Transverse colon (tissue), 4 donors: ENCODE data around the gene STXBP5L. TPM values are rescaled to one million over a fixed set of nuclear protein-coding genes. Genes with fewer than 3 reads are reported as not detected.

Experiments used
- DNase-seq: peaks from one replicate; pipeline ENCODE4 v3.0.0-alpha.2; 2019
- H3K27ac ChIP-seq, 4 donors: fragments of 200-600 bp; sonication (generic); 2 replicates each; pipeline ENCODE4 v1.5.1; 2016 to 2018; ENCODE audit warnings: inconsistent platforms in 4 of 4
- H3K27me3 ChIP-seq: fragments of 200-600 bp; sonication (generic); 2 replicates; pipeline ENCODE4 v1.5.1; 2017; ENCODE audit warnings: inconsistent platforms
- H3K36me3 ChIP-seq, 4 donors: fragments of 200-600 bp; sonication (generic); 2 replicates each; pipeline ENCODE4 v1.5.1; 2017 to 2019; ENCODE audit warnings: inconsistent platforms in 4 of 4
- H3K4me1 ChIP-seq, 4 donors: fragments of 200-600 bp; sonication (generic); 2 replicates each; pipeline ENCODE4 v1.5.1; 2017 to 2020; ENCODE audit warnings: inconsistent platforms in 4 of 4
- H3K4me3 ChIP-seq, 4 donors: fragments of 200-600 bp; sonication (generic); 1 replicate in 1 of 4; 2 replicates in 3 of 4; pipeline versions ENCODE4 v1.5.1 to v1.6.1; 2017 to 2019; ENCODE audit warnings: inconsistent platforms in 4 of 4
- H3K9me3 ChIP-seq, 2 donors: fragments of 200-600 bp; sonication (generic); 2 replicates each; pipeline ENCODE4 v1.5.1; 2017 to 2019; ENCODE audit warnings: inconsistent platforms in 2 of 2
- EP300 ChIP-seq: sonication (generic); formaldehyde crosslinking; IDR thresholded peaks from one replicate; pipeline ENCODE4 v1.6.1; 2017; ENCODE audit warnings: antibody characterized with exemption, low read depth
- POLR2A ChIP-seq: fragments of 450-650 bp; IDR thresholded peaks from one replicate; pipeline ENCODE4 v1.6.1; 2016; ENCODE audit warnings: antibody characterized with exemption, mild to moderate bottlenecking, moderate library complexity
- POLR2AphosphoS5 ChIP-seq, 3 donors: sonication (generic); formaldehyde crosslinking; IDR thresholded peaks; one replicate each; pipeline ENCODE4 v1.6.1; 2016; ENCODE audit warnings: antibody characterized with exemption in 3 of 3
- WGBS, 2 donors: methylation state at CpG; one replicate each; pipeline ENCODE4 v1.1.5; 2018; ENCODE audit warnings: low coverage in 1 of 2; 5-methylcytosine and 5-hydroxymethylcytosine counted together
- in situ Hi-C, 4 donors: fragments of 200-750 bp; cut with MboI; loops; one replicate each; pipeline versions ENCODE4 v1.15.0 to v1.15.1; 2017; ENCODE audit warnings: low sequenced_read_pairs in 3 of 4, low pct_ligation_motif_present in 1 of 4, low pct_unique_long_range_greater_than_20kb in 1 of 4
- intact Hi-C: fragments of 100-400 bp; cut with DNase I; formaldehyde crosslinking; loops from one replicate; pipeline ENCODE4 v1.15.1; 2023; ENCODE audit warnings: low total_unique reads
- total RNA-seq, 4 donors: library from RNA; depleted of rRNA; stranded (reverse); fragments of >200 nt; gene quantifications; one replicate each; pipeline ENCODE4 v1.1.0, GENCODE V29; 2016
- TF ChIP-seq, protein P1 (sequence below), 5 experiments: fragments of 200-600 bp in 3 of 5; fragments of 450-650 bp in 2 of 5; sonication (generic) in 3 of 5; IDR thresholded peaks; 1 replicate in 2 of 5; 2 replicates in 3 of 5; pipeline ENCODE4 v1.5.1; 2016 to 2017; ENCODE audit warnings: antibody characterized with exemption in 5 of 5, inconsistent platforms in 3 of 5, mild to moderate bottlenecking in 2 of 5, moderate library complexity in 1 of 5

STXBP5L gene
- total RNA-seq, 4 donors from 2014 or later, result 0.40 to 9.4 (median 1.3) TPM

DNA sequence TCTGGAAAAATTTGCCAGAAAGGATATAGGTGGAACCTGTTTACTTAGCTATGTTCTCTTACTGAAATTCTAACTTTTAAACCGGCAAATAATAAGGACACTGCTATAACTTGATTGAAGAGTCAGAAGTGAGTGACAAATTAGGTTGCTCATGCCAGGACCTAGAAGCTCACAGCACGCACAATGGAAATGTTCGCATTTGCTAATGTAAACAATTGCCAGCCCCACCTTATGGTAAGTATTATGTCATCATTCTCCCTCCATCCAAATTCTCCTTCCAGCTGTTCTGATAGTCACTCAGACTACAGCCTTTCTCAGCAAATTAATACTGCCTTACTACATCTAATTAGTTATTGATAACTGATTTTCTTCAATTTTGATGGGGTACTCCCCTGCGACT is 4.8 kb upstream of the STXBP5L start:
- peaks cover 13% of the 10 kb centered on the region for H3K27me3 ChIP-seq
- no peaks in the 10 kb centered on the region for H3K9me3 ChIP-seq
- H3K27ac ChIP-seq, result no peak overlapping the region
- no peak for TF ChIP-seq POLR2AphosphoS5 (IDR thresholded peaks at IDR 0.05)
- TF ChIP-seq, protein P1, sequence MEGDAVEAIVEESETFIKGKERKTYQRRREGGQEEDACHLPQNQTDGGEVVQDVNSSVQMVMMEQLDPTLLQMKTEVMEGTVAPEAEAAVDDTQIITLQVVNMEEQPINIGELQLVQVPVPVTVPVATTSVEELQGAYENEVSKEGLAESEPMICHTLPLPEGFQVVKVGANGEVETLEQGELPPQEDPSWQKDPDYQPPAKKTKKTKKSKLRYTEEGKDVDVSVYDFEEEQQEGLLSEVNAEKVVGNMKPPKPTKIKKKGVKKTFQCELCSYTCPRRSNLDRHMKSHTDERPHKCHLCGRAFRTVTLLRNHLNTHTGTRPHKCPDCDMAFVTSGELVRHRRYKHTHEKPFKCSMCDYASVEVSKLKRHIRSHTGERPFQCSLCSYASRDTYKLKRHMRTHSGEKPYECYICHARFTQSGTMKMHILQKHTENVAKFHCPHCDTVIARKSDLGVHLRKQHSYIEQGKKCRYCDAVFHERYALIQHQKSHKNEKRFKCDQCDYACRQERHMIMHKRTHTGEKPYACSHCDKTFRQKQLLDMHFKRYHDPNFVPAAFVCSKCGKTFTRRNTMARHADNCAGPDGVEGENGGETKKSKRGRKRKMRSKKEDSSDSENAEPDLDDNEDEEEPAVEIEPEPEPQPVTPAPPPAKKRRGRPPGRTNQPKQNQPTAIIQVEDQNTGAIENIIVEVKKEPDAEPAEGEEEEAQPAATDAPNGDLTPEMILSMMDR (IDR thresholded peaks at IDR 0.05), result no peak
- TF ChIP-seq EP300, result no peak
- TF ChIP-seq POLR2A, result no peak
- 54 to 61% methylated on average over 4 of the region's 4 CpGs for WGBS, 2 donors
- no peaks in the 10 kb centered on the region for H3K36me3 ChIP-seq
- peaks cover 0 to 5% (median 3%) of the 10 kb centered on the region in 4 donors for H3K4me1 ChIP-seq
- no peak for DNase-seq
- H3K4me3 ChIP-seq, result no peak overlapping the region
- intact Hi-C loops, result no loop called here
- in situ Hi-C loops, result no loop called here

DNA sequence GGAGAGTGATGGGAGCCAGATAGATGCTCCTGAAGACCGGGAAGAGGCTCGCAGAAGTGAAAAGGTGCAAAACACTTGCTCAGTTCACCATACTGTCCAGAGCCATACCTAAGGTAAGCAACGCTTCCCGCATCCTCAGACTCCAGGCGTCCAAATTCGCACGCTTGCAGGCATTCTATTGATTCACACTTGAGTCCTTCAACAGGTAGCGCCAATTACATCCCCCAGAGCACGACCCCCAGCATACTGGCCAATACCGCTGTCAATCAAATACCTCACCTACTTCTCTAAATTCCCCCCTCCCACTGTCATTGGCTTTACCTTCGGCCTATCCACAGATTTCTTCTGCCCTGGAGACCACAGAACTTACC is 361 bp upstream of the STXBP5L start:
- no peak overlapping the region for H3K27ac ChIP-seq
- TF ChIP-seq EP300 (no peak), POLR2A (no peak), POLR2AphosphoS5 (IDR thresholded peaks at IDR 0.05) (no peak)
- TF ChIP-seq, protein P1 (IDR thresholded peaks at IDR 0.05), result no peak
- peaks cover 0 to 24% (median 7%) of the 10 kb centered on the region in 4 donors for H3K4me1 ChIP-seq
- H3K36me3 ChIP-seq, result no peaks in the 10 kb centered on the region
- H3K27me3 ChIP-seq, result peaks cover 57% of the 10 kb centered on the region
- in situ Hi-C loops (no loop called here), intact Hi-C loops (loop anchor here (2.0 kb wide), 1 partner anchor 13 kb away; no protein-coding TSS in a partner anchor)
- 6 to 8% methylated on average over 9 to 11 of the region's 11 CpGs for WGBS, 2 donors
- no peaks in the 10 kb centered on the region for H3K9me3 ChIP-seq
- H3K4me3 ChIP-seq, result peak overlapping the region in 3 of 4 donors; percentile 34 to 68 (median 48)
- DNase-seq, result no peak

GRCh38 chr3:120908795-120909601 is 993 bp downstream of the STXBP5L start:
- 0 to 2% methylated on average over 18 to 24 of the region's 26 CpGs for WGBS, 2 donors
- peak; percentile 7 for DNase-seq
- in situ Hi-C loops, result no loop called here
- Histone ChIP-seq H3K9me3 (no peaks in the 10 kb centered on the region), H3K4me1 (peaks cover 0 to 24% (median 7%) of the 10 kb centered on the region in 4 donors), H3K36me3 (no peaks in the 10 kb centered on the region), H3K27me3 (peaks cover 64% of the 10 kb centered on the region), H3K4me3 (peak overlapping the region; percentile 34 to 68 (median 42)), H3K27ac (peak overlapping the region; percentile 8 to 50 (median 49))
- intact Hi-C loops, result loop anchor here (2.0 kb wide), 1 partner anchor 14 kb away; no protein-coding TSS in a partner anchor
- TF ChIP-seq, protein P1 (IDR thresholded peaks at IDR 0.05), result no peak
- no peak for TF ChIP-seq POLR2A
- TF ChIP-seq POLR2AphosphoS5 (IDR thresholded peaks at IDR 0.05), result no peak
- no peak for TF ChIP-seq EP300

DNA sequence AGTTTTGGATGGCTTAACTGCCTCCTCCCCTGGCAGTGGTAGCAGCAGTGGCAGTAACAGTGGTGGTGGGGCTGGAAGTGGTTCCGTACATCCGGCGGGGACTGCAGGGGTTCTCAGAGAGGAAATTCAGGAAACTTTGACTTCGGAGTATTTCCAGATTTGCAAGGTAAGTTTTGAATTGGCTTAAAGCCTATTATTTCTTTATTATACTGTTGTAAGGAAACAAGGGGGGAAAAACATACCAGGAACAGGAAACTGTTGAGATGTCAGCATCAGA is 1.5 kb downstream of the STXBP5L start:
- Histone ChIP-seq H3K9me3 (no peaks in the 10 kb centered on the region), H3K4me3 (peak overlapping the region in 1 of 4 donors; percentile 68), H3K27ac (no peak overlapping the region), H3K36me3 (no peaks in the 10 kb centered on the region), H3K4me1 (peaks cover 0 to 24% (median 7%) of the 10 kb centered on the region in 4 donors), H3K27me3 (peaks cover 69% of the 10 kb centered on the region)
- no peak for TF ChIP-seq POLR2AphosphoS5 (IDR thresholded peaks at IDR 0.05)
- TF ChIP-seq, protein P1 (IDR thresholded peaks at IDR 0.05), result no peak
- in situ Hi-C loops, result no loop called here
- WGBS, 2 donors, result 16 to 19% methylated on average over 4 of the region's 4 CpGs
- intact Hi-C loops, result loop anchor here (2.0 kb wide), 1 partner anchor 15 kb away; no protein-coding TSS in a partner anchor
- no peak for DNase-seq
